Subcutaneous adipose tissue (tissue), 4 donors: ENCODE data around the gene ABCA3. TPM values are rescaled to one million over a fixed set of nuclear protein-coding genes. Genes with fewer than 3 reads are reported as not detected.

Experiments
- total RNA-seq, 4 donors: library from RNA; depleted of rRNA; stranded (reverse); fragments of >200 nt; gene quantifications; one replicate each; pipeline ENCODE4 v1.1.0, GENCODE V29; 2016
- TF ChIP-seq, protein P1 (sequence below): fragments of 450-650 bp; IDR thresholded peaks from one replicate; pipeline ENCODE4 v1.5.1; 2016; ENCODE audit warnings: low read depth, mild to moderate bottlenecking, control low read depth, antibody characterized with exemption, moderate library complexity

ABCA3 gene
- total RNA-seq, 4 donors from 2014 or later = 7.0 to 24.9 (median 9.5) TPM

DNA sequence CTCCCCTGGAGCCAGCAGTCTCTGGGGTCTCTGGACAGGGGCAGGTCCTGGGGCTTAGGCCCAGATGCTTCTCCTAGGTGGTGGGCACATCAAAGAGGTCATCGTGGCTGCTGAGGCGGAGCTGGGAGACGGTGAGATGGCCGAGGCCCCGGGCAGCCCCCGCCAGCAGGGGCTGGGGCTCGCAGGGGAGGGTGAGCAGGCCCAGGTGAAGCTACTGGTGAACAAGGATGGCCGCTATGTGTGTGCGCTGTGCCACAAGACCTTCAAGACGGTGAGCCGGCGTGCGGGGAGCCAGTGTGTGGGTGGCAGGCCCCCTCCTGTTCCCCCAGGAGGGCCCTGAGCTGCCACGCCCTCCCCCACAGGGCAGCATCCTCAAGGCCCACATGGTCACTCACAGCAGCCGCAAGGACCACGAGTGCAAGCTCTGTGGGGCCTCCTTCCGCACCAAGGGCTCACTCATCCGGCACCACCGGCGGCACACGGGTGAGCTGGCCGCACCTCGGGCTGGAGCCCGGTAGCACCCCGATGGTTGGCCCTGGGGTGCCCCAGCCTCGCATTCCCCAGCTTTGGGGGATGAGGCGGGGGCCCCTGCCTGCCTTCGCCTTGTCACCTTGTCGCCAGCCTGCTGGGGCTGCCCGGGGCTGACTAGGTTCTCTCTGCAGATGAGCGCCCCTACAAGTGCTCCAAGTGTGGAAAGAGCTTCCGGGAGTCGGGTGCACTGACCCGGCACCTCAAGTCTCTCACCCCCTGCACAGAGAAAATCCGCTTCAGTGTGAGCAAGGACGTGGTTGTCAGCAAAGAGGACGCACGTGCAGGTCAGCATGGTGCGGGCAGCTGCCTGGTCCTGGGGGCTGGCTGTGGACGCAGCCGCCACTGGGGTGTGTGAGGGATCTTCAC, 108.2 kb downstream of the ABCA3 start:
- TF ChIP-seq, protein P1, sequence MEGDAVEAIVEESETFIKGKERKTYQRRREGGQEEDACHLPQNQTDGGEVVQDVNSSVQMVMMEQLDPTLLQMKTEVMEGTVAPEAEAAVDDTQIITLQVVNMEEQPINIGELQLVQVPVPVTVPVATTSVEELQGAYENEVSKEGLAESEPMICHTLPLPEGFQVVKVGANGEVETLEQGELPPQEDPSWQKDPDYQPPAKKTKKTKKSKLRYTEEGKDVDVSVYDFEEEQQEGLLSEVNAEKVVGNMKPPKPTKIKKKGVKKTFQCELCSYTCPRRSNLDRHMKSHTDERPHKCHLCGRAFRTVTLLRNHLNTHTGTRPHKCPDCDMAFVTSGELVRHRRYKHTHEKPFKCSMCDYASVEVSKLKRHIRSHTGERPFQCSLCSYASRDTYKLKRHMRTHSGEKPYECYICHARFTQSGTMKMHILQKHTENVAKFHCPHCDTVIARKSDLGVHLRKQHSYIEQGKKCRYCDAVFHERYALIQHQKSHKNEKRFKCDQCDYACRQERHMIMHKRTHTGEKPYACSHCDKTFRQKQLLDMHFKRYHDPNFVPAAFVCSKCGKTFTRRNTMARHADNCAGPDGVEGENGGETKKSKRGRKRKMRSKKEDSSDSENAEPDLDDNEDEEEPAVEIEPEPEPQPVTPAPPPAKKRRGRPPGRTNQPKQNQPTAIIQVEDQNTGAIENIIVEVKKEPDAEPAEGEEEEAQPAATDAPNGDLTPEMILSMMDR = no peak

DNA sequence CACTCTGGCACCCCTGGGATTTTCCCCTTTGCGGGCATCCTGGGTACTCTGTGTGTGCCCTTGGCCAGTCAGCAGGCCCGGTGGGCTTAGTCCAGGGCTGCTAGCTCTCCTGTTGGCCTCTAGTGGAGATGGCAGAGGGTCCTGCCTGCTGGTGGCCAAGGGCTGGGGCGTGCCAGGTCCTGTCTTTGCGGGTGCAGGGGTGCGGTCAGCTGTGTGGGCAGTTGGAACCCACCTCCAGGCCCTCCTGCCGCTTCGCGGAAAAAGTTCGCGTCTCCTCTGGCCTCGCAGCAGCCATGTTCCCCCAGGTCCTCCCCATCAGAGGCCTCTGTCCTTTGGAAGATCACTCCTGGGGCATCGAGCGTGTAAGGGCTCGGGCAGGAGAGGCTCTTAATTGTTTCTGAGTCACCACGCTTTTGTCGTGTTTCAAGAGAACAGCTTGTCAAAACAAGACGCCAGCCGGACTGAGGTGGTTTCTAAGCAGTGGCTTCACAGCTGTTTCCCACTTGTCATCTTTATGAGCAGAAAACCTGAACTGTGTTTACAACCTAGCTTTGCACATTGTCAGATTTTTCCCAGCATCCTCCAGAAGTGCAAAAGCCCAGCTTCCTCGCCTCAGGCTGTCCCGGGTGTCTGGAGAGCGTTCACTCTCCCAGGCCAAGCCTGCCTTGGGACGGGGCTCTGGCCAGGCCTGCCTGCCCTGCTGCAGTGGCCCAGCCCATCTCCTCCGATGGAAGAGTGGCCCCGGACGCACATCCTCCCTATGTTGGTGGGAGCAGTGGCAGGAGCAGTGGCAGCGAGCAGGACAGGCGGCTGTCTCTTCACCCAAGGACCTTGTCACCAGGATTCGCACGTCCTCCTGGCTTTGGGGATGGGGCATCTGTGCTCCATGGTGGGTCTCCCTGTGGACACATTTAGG, 109.3 kb downstream of the ABCA3 start:
- TF ChIP-seq, protein P1 = no peak

DNA sequence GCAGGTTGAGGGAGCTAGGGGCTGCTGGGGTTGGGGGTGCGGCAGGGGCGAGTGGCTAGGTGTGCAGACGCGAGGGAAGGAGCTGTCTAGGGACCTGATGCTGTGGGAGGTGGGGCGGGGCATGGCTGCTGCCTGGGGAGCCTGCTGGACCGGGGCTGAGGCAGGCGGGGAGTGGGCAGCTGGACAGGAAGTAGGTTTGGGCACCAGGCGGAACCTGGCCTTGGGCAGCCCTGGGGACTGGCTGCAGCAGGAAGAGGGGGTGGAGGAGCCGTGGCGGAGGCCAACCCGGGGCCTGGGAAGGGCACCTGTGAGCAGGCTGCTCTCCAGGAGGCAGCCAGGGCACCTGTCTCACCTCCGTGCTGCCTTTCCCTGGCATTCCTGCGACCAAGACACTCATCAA, 110.2 kb downstream of the ABCA3 start:
- TF ChIP-seq, protein P1 = no peak

DNA sequence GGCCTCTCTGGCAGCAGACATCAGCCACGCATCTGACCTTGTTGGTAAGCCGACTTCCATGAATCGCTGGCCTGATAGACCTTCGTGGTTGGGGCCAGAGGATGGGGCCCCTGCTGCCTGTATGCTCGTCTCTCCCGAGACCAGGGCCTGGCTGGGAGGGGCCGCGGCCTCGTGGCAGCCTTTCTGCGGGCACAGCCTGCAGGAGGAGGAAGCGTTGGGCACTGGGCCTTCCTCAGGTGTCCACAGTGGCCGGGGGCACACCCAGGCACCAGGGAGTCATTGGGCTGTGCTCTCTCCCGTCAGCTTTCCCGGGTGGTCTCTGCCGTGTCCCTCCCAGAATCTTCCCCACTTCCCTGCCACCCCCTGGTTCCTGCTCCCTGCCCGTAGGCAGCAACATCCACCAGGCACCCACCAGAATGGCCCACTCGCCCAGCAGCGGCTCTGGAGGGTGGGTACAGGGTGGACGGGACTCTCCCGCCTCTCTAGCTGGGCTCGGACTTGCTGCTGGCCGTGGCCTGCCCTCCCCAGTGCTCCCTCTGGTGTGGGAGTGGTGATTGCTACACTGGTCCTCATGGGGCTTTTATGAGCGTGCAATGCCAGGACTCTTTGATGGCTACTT, 110.8 kb downstream of the ABCA3 start:
- TF ChIP-seq, protein P1 = no peak

DNA sequence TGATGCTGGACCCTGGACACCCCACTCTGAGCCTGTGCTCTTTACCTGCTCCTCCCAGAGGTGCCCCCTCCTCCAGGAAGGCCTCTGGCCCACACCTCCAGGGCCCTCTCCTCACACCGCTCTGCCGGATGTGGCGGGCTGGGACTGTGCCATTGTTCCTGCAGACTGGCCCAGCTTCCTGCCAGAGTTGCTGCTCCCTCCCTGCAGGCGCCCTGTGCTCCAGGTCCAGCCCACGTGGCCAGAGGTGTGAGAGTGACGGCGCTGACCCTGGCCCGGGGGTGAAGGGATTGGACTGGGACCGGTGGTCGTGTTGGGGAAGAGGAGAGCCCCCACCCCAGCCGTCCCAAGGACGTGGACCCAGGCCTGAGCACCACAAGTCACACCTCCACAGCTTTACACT, 111.4 kb downstream of the ABCA3 start:
- TF ChIP-seq, protein P1 = no peak

DNA sequence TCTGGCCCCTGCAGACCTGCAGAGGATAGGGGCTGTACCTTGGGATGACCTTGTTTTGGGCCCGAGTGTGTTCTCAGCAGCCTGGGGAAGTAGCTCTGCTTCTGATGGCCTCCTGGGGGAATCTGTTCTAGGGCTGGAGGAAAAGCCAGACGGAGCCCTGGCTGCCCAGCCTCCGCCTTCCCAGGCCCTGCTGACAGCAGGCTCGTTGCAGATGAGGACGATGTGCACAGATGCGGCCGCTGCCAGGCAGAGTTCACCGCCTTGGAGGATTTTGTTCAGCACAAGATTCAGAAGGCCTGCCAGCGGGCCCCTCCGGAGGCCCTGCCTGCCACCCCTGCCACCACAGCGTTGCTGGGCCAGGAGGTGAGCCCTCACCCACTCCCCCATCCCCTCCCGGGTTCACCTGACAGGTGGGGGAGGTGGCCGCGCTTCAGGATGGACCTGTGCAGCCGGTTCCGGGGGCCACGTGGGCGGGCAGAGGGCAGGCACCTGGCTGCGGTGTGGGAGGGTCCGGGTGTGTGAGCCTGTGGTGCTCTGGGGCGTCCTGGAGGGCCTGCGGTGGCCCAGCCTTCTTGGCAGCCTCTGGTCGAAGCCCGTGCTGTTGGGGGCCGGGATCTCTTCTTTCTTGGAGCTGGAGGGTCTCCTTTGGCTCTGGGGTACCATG, 112.2 kb downstream of the ABCA3 start:
- TF ChIP-seq, protein P1 = no peak
